Fibroblast of skin of abdomen (primary cell): ENCODE measurements around the gene ITGB7.
"Not testable (repeated sequence)": the region's sequence is repeated elsewhere in the genome, so short reads cannot be mapped to it uniquely, and the experiment has no call there.

Source experiments
- DNase-seq: peaks from one replicate; pipeline ENCODE4 v3.0.0-alpha.2; 2013

ITGB7 gene

DNA sequence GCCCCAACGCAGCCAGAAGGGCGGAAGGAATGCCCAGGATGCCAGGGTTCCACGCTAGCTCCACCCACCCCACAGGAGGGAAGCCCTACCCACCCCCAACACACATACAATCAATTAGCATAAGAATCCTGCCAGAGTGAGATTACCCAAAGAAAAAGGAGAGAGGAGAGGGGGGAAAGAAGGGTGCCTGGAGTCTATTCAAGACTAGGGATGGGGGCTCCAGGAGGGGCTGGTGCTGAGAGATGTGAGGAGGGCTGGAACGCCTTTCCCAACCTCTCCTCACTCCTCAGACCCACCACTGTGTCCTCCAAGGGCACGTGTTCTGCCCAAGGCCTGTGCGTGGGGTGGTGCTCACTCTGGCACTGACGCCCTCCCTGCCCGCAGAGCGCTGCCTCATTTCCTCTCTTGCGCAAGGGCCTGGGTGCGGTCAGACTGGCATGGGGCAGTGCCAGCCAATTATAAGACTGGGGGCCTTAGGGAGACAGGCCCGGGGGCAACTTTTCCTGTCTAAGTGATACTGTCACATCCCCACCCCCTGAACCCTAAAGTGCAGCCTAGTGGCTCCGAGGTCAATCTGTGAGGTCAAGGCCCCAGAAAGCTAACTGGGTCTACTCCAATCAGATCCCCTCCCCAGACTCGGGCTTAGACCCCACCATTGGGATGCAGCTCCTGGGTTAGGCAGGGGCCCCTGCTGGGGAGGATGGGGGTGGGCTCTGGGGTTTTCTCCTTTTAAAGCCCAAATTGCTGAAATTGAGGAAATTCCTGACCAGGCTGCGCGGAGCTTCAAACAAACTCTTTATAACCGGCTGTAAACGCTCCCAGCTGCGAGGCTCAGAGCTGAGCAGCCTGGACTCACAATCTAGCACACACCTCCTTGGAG lies 10.2 kb upstream of the ITGB7 start:
- DNase-seq, result no peak

DNA sequence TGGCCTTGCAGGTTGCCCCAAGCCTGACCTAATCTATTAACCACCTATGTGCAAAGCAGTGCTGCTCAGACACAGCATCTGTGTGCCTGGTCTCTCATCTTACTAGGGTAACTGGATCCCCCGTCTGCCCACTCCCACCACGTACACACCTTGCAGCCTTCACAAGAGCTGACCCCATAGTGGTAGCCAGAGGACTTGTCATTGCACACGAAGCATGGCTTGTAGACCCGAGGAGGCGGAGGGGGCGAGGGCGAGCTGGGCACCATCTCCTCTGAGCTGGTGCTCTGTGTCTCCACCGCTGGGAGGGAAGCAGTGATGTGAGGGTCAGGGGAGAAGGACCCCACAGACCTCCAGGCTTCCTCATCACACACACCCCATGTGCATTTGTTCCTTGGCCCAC lies 8.4 kb upstream of the ITGB7 start:
- DNase-seq, result no peak

- DNase-seq, result no peak
Observed at GRCh38 chr12:53214687-53215455, 7.8 kb upstream of the ITGB7 start.

- DNase-seq, result no peak
Observed at GRCh38 chr12:53214221-53214620, 7.2 kb upstream of the ITGB7 start.

- DNase-seq, result peak; percentile 69
Observed at GRCh38 chr12:53213348-53213747, 6.3 kb upstream of the ITGB7 start.

DNA sequence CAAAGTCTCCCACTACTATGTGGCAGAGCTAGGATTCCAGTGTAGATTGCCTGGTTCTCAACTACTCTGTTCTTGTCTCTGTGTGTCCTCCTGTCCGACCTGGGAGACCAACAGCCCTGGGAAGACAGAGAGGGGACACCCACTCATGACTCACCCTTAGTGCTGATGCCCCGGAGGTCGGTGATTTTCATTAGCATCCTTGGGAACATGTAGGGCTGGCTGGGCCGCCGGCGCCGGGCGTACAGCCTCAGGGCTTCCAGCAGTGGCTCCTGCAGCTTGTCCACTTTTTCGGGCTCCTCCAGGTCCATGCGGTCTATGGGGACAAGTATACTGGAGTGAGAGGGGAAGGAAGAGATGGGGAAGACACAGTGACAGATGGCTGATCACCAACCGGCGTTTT lies 5.9 kb upstream of the ITGB7 start:
- DNase-seq, result no peak

GRCh38 chr12:53211476-53212381 lies 4.7 kb upstream of the ITGB7 start:
- no peak for DNase-seq

DNA sequence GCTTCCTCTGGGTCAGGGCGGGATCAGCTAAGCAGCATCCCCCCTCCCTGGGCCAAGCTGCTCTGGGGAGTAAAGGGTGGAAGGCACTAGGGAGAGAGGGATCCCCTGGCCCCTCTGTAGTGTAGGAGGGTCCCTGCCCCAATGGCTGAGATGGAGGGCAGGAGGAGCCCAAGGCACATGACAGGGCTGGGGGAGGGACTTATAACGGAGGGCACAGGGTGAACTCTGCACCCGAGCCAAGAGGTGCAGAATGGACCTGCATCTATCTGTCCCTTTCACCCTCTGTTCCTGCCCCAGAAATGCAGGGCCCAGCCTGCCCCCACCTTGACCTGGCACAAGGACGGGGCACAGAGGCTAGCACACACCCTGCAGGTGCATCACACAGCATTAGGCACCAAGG lies 3.8 kb upstream of the ITGB7 start:
- no peak for DNase-seq

DNA sequence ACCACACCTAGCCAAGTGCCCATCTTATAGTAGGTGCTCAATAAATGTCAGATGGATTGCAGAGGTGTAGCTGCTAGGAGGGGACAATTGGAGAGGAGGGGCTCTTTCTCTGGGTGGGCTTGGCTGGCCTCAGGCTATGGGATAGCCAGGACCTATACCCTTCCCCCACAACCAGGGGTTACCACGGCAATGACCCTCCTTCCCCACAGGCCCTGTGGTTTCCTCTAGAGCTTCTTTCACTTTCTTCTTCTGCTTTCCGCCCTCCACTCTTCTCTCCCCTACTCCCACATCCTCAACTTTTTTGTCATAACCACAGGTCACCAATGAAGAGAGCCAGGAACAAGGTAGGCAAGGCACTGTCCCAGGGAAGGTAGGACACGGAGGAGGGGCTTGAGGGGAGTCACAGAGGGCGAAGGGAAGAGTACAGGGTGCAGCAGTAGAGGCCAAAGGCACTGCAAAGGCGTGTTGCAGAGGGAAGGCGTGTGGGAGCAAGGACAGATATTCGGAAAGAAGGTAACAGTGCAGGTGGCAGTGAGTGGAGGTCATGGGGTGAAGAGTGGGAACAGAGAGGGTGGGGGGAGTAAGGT lies 1.9 kb upstream of the ITGB7 start:
- DNase-seq, result no peak

GRCh38 chr12:53208435-53208834 lies 1.4 kb upstream of the ITGB7 start:
- DNase-seq, result no peak

- DNase-seq, result peak; percentile 86
Observed at GRCh38 chr12:53205747-53206419, 1.2 kb downstream of the ITGB7 start.

DNA sequence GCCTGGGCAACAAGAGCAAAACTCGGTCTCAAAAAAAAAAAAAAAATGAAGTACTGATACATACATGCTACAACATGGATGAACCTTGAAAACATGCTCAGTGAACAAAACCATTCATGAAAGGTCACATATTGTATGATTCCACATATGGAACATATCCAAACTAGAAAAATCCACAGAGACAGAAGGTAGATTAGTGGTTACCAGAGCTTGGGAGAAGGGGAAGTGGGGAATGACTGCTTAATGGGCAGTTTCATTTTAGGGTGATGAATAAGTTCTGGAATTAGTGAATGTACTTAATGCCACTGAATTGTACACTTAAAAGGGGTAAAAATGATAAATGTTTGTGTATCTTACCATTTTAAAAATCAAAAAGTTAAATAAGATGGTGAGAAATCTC lies 2.7 kb downstream of the ITGB7 start:
- DNase-seq, result no peak

- DNase-seq, result not testable (repeated sequence)
Observed at GRCh38 chr12:53202316-53202715, 4.7 kb downstream of the ITGB7 start.

DNA sequence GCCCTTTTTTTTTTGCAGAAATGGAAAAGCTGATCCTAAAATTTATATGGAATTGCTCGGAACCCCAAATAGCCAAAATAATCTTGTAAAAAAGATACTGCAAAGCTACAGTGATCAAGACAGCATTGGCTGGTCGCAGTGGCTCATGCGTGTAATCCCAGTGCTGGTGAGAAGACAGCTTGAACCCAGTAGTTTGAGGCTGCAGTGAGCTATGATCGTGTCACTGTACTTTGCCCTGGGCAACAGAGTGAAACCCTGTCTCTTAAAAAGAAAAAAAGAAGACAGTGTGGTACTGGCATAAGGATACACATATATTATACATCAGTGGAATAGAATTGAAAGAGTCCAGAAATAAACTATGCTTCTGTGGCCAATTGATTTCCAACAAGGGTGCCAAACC lies 5.4 kb downstream of the ITGB7 start:
- no peak for DNase-seq

DNA sequence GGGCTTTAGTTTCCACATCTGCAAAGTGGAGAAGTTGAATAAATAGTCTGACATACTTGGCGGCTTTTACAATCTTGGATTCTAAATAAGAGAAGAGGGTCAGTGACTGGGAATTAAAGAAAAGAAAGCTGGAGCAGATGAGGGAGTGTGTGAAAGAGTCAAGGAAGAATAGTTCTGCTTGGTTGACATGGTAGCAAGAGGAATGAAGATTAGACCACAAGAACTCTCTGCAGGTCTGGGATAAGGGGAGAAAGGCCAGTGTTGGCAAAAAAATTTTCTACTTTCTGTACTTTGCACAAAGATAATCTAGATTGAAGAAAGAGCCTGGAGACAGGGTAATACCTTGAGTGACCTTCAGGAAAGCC lies 5.9 kb downstream of the ITGB7 start:
- no peak for DNase-seq

GRCh38 chr12:53200458-53201176 lies 6.4 kb downstream of the ITGB7 start:
- no peak for DNase-seq

- DNase-seq, result no peak
Observed at GRCh38 chr12:53200107-53200457, 7.0 kb downstream of the ITGB7 start.

GRCh38 chr12:53199700-53200099 lies 7.4 kb downstream of the ITGB7 start:
- DNase-seq, result no peak

DNA sequence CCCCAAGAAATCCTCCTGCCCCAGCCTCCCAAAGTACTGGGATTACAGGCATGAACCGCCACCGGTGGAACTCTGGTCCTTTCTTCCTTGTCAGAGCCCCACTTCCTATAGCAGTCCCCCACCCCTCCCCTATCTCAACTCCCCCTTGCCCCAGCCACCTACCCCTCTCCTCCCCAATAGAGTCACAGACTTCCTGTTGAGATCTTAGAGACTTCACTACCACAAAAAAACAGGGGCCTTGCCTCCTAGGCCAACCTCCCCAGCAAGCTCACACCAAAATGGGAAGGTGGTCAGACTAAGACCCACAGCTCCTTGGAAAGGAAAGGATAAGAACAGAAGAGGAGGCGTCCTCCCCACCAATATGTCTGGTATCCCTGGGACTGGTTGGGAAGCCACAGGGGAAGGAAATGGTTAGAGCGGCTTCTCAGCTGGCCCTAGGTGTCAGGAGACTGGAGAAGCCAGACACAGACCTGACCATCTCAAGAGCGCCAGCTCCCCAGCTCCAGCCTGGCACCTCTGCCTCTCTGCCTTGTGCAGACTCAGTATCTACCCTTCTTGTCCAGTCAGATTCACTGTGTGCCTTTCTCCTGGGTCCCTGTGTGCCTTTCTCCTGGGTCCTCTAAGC lies 8.5 kb downstream of the ITGB7 start:
- no peak for DNase-seq

GRCh38 chr12:53197011-53197640 lies 9.9 kb downstream of the ITGB7 start:
- no peak for DNase-seq
